LNCaP clone FGC (cell line): ENCODE measurements around the gene DYSF.
"Not testable (repeated sequence)": the region's sequence is repeated elsewhere in the genome, so short reads cannot be mapped to it uniquely, and the experiment has no call there.

Experiments used
- DNase-seq: peaks from one replicate; pipeline ENCODE4 v3.0.0-alpha.2; 2011; ENCODE audit warnings: low read depth
- H3K4me3 ChIP-seq: 2 replicates; pipeline ENCODE4 v1.5.1; 2011; ENCODE audit warnings: mild to moderate bottlenecking, low read depth, low read length, control low read depth
- CTCF ChIP-seq: IDR thresholded peaks from 2 replicates; pipeline ENCODE4 v1.5.1; 2012; ENCODE audit warnings: mild to moderate bottlenecking; ENCODE audit not compliant: control insufficient read depth, insufficient read depth; ENCODE audit errors: extremely low read depth

DYSF gene

GRCh38 chr2:71655498-71655897 lies 202.1 kb downstream of the DYSF start:
- no peak for DNase-seq
- no peak for TF ChIP-seq CTCF

GRCh38 chr2:71658256-71658655 lies 204.9 kb downstream of the DYSF start:
- not testable (repeated sequence) for DNase-seq, H3K4me3 ChIP-seq

More at GRCh38 chr2:71655498-71655897, 202.1 kb downstream of the DYSF start:
- H3K4me3 ChIP-seq = no peak overlapping the region

- H3K4me3 ChIP-seq = no peak overlapping the region
- no peak for DNase-seq
- TF ChIP-seq CTCF = no peak
Measured at GRCh38 chr2:71658771-71659170, 205.4 kb downstream of the DYSF start.

GRCh38 chr2:71659868-71660518 lies 206.6 kb downstream of the DYSF start:
- no peak for TF ChIP-seq CTCF
- no peak overlapping the region for H3K4me3 ChIP-seq
- no peak for DNase-seq

GRCh38 chr2:71661782-71662181 lies 208.4 kb downstream of the DYSF start:
- no peak overlapping the region for H3K4me3 ChIP-seq
- no peak for DNase-seq
- TF ChIP-seq CTCF = no peak

GRCh38 chr2:71662665-71663394 lies 209.5 kb downstream of the DYSF start:
- TF ChIP-seq CTCF = no peak
- no peak overlapping the region for H3K4me3 ChIP-seq
- no peak for DNase-seq

- no peak for DNase-seq
- H3K4me3 ChIP-seq = no peak overlapping the region
- TF ChIP-seq CTCF = no peak
Measured at GRCh38 chr2:71664161-71664560, 210.8 kb downstream of the DYSF start.
